Activated naive CD8-positive, alpha-beta T cell treated with anti-CD3 and anti-CD28 coated beads, Interleukin-2, amount 50 U/mL, for 24 hours (primary cell): ENCODE data around the gene TNP1.

ENCODE experiments used
- ATAC-seq: fragments of 150-1000 bp; cut with Tn5 transposase; one replicate; pipeline ENCODE4 v1.10.0; 2021
- DNase-seq: peaks from one replicate; pipeline ENCODE4 v3.0.0; 2021
- H3K27ac Mint-ChIP-seq: one replicate; pipeline ENCODE4 v1.8.0; 2021; ENCODE audit warnings: mild to moderate bottlenecking, mixed read lengths
- H3K27me3 Mint-ChIP-seq: one replicate; pipeline ENCODE4 v1.8.0; 2021; ENCODE audit warnings: mixed read lengths
- H3K36me3 Mint-ChIP-seq: one replicate; pipeline ENCODE4 v1.8.0; 2021; ENCODE audit warnings: low read depth, mixed read lengths
- H3K4me1 Mint-ChIP-seq: one replicate; pipeline ENCODE4 v1.8.0; 2021; ENCODE audit warnings: mixed read lengths
- H3K4me3 Mint-ChIP-seq: one replicate; pipeline ENCODE4 v1.8.0; 2021; ENCODE audit warnings: mild to moderate bottlenecking, moderate library complexity, mixed read lengths
- H3K9me3 Mint-ChIP-seq: one replicate; pipeline ENCODE4 v1.8.0; 2021; ENCODE audit warnings: mixed read lengths

The TNP1 gene

GRCh38 chr2:216882876-216883275 is 23.0 kb upstream of the TNP1 start:
- Mint-ChIP-seq H3K27me3 (no peaks in the 10 kb centered on the region), H3K4me3 (no peak overlapping the region), H3K36me3 (no peaks in the 10 kb centered on the region), H3K27ac (no peak overlapping the region), H3K4me1 (peaks cover 10% of the 10 kb centered on the region), H3K9me3 (no peaks in the 10 kb centered on the region)
- ATAC-seq (no peak), DNase-seq (no peak)

DNA sequence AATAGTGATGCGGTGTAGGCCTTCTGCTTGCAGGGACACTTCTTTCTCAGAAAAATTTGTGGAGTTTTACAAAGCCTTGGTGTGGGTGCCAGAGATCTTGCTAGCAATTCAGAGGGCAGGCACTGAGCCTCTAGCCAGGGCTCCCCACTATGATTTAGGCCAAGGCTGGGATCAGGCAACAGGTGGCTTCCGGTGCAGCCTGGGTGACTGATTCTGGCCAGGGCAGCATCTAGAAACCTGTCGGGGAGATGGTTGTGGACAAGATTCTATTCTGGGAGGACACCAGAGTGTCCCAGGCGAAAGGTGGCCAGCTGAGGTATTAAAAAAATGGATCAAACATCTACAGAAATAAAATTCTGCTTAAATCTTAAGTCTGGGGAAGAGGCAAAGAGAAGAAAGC is 21.5 kb upstream of the TNP1 start:
- no peak overlapping the region for H3K27ac Mint-ChIP-seq
- H3K27me3 Mint-ChIP-seq = no peaks in the 10 kb centered on the region
- ATAC-seq = no peak
- H3K9me3 Mint-ChIP-seq = no peaks in the 10 kb centered on the region
- no peak for DNase-seq
- H3K4me3 Mint-ChIP-seq = no peak overlapping the region
- peaks cover 10% of the 10 kb centered on the region for H3K4me1 Mint-ChIP-seq
- H3K36me3 Mint-ChIP-seq = no peaks in the 10 kb centered on the region

DNA sequence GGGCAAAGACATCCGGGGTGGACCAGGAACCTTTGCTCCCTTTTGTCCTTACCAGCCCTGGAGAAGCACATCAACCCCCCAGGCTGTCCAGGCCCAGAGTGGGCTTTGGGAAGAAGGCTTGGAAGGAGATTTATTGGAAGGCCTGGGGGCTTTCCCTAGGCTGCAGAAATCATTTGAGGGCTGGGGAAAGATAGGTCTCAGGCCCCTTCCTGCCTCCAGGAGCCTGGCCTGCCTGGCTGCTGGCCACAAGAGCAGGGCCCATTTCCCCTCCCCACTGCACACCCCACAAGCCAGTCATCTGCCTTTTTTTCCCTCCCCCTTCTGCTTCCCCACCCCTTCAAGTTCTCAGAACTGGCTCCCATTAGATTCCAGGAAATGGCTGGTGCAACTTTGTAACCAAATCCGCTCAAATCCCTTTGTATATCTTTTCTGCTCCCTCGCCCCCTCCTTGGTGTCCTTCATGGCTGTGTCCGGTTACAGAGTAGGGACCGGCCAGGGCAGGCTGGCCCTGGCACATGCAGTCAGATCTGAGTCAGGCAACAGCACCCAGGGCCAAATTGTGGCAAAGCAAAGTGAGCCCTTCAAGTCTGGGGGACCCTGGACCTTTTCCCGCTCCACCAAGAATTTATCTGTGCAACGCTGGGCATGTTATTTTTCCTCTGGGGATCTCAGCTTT is 20.8 kb upstream of the TNP1 start:
- no peak overlapping the region for H3K4me3 Mint-ChIP-seq
- no peaks in the 10 kb centered on the region for H3K9me3 Mint-ChIP-seq
- peaks cover 10% of the 10 kb centered on the region for H3K4me1 Mint-ChIP-seq
- H3K27me3 Mint-ChIP-seq = no peaks in the 10 kb centered on the region
- H3K27ac Mint-ChIP-seq = peak overlapping the region; percentile 67
- DNase-seq = peak; percentile 7
- H3K36me3 Mint-ChIP-seq = no peaks in the 10 kb centered on the region
- ATAC-seq = peak; percentile 31

GRCh38 chr2:216879727-216880508 is 20.1 kb upstream of the TNP1 start:
- Mint-ChIP-seq H3K27ac (peak overlapping the region; percentile 67), H3K4me1 (peaks cover 10% of the 10 kb centered on the region), H3K4me3 (no peak overlapping the region), H3K36me3 (no peaks in the 10 kb centered on the region), H3K9me3 (no peaks in the 10 kb centered on the region), H3K27me3 (no peaks in the 10 kb centered on the region)
- DNase-seq (no peak), ATAC-seq (no peak)

DNA sequence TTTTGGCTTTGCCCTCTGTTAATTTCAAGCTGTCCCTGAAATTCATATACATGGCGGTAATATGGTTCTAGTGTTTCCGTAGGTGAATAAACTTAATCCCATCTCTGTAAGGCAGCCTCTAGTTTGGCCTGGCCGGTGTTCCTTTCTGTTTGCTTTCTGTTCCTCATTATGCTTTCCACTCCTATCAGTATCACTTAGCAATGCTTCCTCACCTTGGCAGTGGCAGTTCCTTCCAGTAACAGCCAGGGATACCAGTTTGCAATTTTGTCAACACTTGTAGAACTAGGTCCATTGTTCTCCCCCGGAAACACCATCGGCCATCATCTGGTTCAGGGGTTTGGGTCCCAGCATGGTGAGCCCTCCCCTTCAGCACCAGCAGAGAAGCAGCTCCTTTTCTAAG is 18.2 kb upstream of the TNP1 start:
- ATAC-seq (no peak), DNase-seq (no peak)
- H3K4me1 Mint-ChIP-seq = peaks cover 10% of the 10 kb centered on the region
- H3K9me3 Mint-ChIP-seq = no peaks in the 10 kb centered on the region
- no peaks in the 10 kb centered on the region for H3K27me3 Mint-ChIP-seq
- H3K4me3 Mint-ChIP-seq = no peak overlapping the region
- H3K36me3 Mint-ChIP-seq = no peaks in the 10 kb centered on the region
- H3K27ac Mint-ChIP-seq = no peak overlapping the region

DNA sequence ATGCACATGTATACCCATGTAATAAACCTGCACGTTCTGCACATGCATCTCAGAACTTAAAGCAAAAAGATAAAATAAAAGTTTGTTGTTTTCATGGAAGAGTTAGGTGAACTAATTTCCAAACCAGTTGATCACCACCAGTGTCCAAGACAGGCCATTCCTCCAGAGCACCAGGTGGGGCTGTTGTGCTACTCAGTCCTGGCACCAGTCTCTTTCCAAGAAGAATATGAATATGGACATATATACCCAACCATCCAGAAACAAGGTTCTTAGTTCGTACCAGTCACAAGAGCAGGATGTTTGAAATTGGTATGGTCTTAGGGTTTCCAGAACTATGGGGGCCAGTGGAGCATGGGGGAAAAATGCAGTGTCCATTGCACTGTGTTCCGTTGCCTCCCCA is 17.2 kb upstream of the TNP1 start:
- DNase-seq = no peak
- peaks cover 10% of the 10 kb centered on the region for H3K4me1 Mint-ChIP-seq
- no peak overlapping the region for H3K4me3 Mint-ChIP-seq
- H3K27me3 Mint-ChIP-seq = no peaks in the 10 kb centered on the region
- no peak for ATAC-seq
- H3K36me3 Mint-ChIP-seq = no peaks in the 10 kb centered on the region
- no peak overlapping the region for H3K27ac Mint-ChIP-seq
- no peaks in the 10 kb centered on the region for H3K9me3 Mint-ChIP-seq

DNA sequence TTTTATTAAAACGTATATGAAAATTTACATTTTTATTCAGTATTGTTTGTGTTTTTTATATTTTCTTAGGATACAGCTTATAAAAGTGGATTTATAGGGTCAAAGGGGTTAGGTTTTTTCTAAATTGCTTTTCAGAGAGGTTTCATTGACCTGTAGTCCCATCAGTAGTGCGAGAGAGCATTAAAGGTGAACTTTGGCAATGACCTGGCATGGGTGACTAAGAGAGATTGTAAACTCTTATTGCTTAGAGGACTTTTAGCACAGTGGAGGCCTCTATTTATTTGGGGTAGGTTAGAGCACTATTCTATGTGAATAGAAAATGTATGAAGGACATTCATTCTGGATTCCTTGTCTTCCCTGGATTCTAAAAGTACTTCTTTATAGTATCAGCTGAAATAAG is 16.0 kb upstream of the TNP1 start:
- Mint-ChIP-seq H3K27me3 (no peaks in the 10 kb centered on the region), H3K4me3 (no peak overlapping the region), H3K9me3 (no peaks in the 10 kb centered on the region), H3K27ac (no peak overlapping the region), H3K36me3 (no peaks in the 10 kb centered on the region), H3K4me1 (peaks cover 8% of the 10 kb centered on the region)
- ATAC-seq (no peak), DNase-seq (no peak)

DNA sequence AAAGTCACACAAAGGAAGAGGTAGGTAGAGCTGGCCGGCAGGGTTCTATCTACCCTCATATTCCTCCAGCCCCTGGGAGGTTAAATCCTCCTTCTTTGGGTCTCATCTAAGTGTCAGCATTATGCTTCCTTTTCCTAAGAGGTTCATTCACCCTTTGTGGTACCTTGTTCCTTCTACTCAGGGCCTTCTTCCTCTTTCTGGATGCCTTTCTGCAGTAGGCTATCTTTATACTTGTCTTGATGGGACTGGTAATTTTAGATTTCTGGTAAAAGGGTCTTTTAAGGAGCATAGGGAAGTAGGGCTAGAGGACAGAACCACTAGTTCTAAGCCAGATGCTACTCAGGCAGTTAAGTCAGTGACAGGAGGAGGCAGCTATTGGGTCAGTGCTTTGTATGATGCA is 13.7 kb upstream of the TNP1 start:
- H3K27me3 Mint-ChIP-seq = no peaks in the 10 kb centered on the region
- DNase-seq (no peak), ATAC-seq (no peak)
- H3K27ac Mint-ChIP-seq = no peak overlapping the region
- no peaks in the 10 kb centered on the region for H3K36me3 Mint-ChIP-seq
- H3K9me3 Mint-ChIP-seq = no peaks in the 10 kb centered on the region
- no peaks in the 10 kb centered on the region for H3K4me1 Mint-ChIP-seq
- H3K4me3 Mint-ChIP-seq = no peak overlapping the region

GRCh38 chr2:216872624-216873023 is 12.8 kb upstream of the TNP1 start:
- no peak overlapping the region for H3K4me3 Mint-ChIP-seq

GRCh38 chr2:216872040-216872439 is 12.2 kb upstream of the TNP1 start:
- no peak for DNase-seq
- no peaks in the 10 kb centered on the region for H3K36me3 Mint-ChIP-seq
- no peak for ATAC-seq
- H3K27ac Mint-ChIP-seq = no peak overlapping the region
- H3K4me1 Mint-ChIP-seq = peaks cover 5% of the 10 kb centered on the region
- no peaks in the 10 kb centered on the region for H3K27me3 Mint-ChIP-seq
- H3K4me3 Mint-ChIP-seq = no peak overlapping the region
- no peaks in the 10 kb centered on the region for H3K9me3 Mint-ChIP-seq

More at GRCh38 chr2:216872624-216873023, 12.8 kb upstream of the TNP1 start:
- H3K4me1 Mint-ChIP-seq = no peaks in the 10 kb centered on the region
- no peak overlapping the region for H3K27ac Mint-ChIP-seq
- DNase-seq = no peak
- no peaks in the 10 kb centered on the region for H3K27me3 Mint-ChIP-seq
- H3K36me3 Mint-ChIP-seq = no peaks in the 10 kb centered on the region
- no peak for ATAC-seq
- no peaks in the 10 kb centered on the region for H3K9me3 Mint-ChIP-seq

DNA sequence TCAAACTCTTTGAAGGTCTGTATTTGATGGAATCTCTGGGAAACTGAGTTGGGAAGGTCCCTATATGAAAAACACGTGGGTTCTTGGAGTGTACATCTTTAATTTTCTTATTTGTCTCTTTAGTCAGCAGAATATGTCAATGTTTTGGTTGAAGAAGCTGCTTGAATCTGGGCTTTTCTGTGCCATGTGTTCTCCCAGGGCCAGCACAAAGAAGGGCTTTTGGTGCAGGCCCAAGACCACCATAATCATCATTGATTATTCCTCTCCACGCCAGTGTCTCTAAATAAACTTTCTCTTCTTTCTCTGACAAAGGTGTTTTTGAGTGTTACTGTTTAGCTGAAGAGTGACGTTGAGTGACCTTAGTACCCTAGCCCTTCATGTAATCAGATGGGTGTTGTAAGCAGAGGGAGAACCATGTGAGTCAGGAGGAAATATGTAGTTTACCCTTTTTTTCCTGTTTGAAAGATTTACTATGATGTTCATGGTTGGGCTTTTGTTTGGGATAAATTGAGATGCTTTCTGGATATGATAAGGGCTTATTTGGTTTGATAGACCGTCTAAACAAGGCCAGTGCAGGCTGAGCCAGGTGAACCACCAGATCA is 11.6 kb upstream of the TNP1 start:
- no peaks in the 10 kb centered on the region for H3K36me3 Mint-ChIP-seq
- no peaks in the 10 kb centered on the region for H3K9me3 Mint-ChIP-seq
- H3K4me3 Mint-ChIP-seq = no peak overlapping the region
- no peaks in the 10 kb centered on the region for H3K27me3 Mint-ChIP-seq
- ATAC-seq (no peak), DNase-seq (no peak)
- H3K4me1 Mint-ChIP-seq = peaks cover 11% of the 10 kb centered on the region
- no peak overlapping the region for H3K27ac Mint-ChIP-seq

DNA sequence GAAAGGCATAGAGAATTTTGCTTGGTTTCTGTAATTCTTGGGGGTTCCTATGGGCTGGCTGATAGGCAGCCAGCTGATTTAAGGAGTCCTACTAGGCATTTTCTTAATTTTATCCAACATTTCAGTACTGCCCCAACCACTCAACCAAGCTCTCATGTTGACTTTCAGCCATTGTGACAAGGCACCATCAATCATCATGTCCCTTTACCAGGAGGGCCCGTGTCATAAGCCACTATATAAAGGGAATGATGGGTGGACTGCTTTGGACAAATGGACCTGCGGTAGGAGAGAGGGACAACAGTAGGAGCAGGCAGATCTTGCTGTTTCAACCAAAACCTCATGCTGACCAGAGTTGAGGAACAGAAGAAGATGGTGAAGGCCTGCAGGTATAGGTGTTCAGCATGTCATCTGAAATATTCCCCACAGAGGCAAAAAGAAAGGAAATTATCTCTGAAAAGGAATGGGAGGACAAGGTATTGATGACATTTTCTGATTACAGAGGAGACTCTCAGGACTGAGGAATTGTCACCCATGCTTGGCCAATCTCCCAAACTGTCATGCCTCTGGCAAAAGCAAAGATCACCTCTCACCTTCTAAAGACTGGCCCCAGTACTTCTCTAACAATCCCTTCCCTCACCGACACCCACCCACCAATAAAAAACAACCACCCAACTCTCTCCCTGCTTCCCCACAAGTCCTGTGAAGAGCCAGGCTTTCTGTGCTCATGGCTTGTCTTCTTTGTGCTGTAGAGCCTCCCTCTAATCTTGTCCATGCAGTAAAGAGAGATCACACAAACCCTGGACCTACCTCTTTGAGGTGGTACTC is 10.9 kb upstream of the TNP1 start:
- Mint-ChIP-seq H3K27ac (no peak overlapping the region), H3K4me1 (peaks cover 15% of the 10 kb centered on the region), H3K9me3 (no peaks in the 10 kb centered on the region), H3K4me3 (no peak overlapping the region), H3K27me3 (no peaks in the 10 kb centered on the region), H3K36me3 (no peaks in the 10 kb centered on the region)
- ATAC-seq (no peak), DNase-seq (no peak)

GRCh38 chr2:216866515-216867095 is 6.7 kb upstream of the TNP1 start:
- peak; percentile 66 for ATAC-seq
- Mint-ChIP-seq H3K36me3 (no peaks in the 10 kb centered on the region), H3K4me3 (no peak overlapping the region), H3K4me1 (peaks cover 19% of the 10 kb centered on the region), H3K27me3 (peaks cover 3% of the 10 kb centered on the region), H3K9me3 (no peaks in the 10 kb centered on the region), H3K27ac (no peak overlapping the region)
- DNase-seq = no peak

DNA sequence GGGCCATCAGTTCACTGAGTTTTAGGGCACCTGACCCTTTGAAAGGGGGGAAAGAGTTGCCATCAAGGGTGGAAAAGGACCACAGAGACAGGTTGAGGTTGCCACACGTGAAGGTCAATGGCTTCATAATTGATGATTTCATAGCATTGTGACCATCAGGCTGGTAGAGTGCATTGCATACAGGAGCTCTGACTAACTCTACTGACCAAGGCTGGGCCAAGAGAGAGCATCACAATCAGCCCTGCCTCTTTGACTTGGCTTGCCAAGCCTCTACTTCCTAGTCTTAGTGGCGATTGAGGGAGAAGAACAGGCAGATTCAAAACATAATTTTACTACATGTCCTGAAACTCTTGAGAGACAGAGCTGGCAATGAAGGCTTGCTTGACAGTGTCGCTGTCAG is 5.8 kb upstream of the TNP1 start:
- Mint-ChIP-seq H3K36me3 (no peaks in the 10 kb centered on the region), H3K27me3 (peaks cover 3% of the 10 kb centered on the region), H3K4me3 (no peak overlapping the region), H3K9me3 (no peaks in the 10 kb centered on the region), H3K4me1 (peaks cover 21% of the 10 kb centered on the region), H3K27ac (no peak overlapping the region)
- DNase-seq = no peak
- ATAC-seq = no peak
